UCSD-AML1 (cell line): ENCODE results near the gene ACSF3.

ENCODE experiments used
- DNase-seq: peaks from one replicate; lab custom pipeline; 2025; ENCODE audit not compliant: unreplicated experiment; lab: John Stamatoyannopoulos, UW

The ACSF3 gene

DNA sequence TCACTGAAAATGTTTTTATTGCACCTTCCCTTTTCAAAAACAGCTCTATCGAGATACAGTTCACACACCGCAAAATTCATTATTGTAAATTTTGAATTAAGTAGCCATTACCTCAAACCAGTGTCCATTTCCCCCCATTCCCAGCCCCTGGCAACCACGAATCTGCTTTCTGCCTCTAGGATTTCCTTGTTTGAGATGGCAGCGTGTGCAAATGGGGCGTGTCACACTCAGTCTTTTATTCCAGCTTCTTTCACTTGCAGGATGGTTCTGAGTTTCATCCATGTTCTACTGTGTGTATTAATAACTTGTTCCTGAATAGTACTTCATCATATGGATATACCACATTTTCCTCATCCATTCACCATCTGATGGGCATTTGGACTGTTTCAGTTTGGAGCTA is 14.8 kb downstream of the ACSF3 start:
- no peak for DNase-seq

DNA sequence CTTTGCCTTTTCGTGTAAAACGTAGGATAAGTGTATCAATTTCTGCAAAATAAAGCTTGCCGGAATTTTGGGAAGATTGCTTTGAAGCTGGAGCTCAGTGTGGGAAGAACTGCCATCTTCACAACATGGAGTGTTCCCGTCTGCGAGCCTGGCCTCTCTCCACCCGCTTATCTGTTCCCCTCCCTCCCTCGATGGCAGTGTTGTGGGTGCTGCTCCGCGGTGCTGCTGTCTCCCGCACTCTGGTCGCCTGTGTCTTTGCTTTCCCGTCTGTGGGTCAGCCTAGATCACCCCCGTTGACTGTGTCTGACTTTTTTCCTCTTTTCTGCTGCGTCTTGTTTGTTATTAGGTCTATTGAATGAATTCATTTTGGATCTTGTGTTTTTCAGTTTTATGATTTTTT is 17.0 kb downstream of the ACSF3 start:
- no peak for DNase-seq

DNA sequence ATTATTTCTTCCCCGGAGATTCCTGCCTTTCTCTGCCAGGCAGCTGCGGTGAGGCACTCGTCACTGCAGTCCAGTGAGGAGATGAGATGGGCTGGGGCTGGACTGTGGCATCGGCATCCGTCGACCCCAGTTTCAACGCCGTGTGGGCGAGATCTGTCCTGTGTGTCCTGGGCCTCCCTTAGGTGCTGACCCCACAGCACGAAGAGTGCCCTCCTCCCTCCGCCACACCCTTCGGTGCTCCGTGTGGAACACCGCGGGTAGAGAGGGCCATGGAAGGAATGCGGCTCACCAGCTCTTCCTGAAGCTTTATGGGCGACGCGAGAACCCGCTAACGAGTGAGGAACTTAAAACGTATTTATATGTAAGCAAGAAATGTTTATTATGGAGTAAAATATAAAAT is 17.6 kb downstream of the ACSF3 start:
- no peak for DNase-seq

DNA sequence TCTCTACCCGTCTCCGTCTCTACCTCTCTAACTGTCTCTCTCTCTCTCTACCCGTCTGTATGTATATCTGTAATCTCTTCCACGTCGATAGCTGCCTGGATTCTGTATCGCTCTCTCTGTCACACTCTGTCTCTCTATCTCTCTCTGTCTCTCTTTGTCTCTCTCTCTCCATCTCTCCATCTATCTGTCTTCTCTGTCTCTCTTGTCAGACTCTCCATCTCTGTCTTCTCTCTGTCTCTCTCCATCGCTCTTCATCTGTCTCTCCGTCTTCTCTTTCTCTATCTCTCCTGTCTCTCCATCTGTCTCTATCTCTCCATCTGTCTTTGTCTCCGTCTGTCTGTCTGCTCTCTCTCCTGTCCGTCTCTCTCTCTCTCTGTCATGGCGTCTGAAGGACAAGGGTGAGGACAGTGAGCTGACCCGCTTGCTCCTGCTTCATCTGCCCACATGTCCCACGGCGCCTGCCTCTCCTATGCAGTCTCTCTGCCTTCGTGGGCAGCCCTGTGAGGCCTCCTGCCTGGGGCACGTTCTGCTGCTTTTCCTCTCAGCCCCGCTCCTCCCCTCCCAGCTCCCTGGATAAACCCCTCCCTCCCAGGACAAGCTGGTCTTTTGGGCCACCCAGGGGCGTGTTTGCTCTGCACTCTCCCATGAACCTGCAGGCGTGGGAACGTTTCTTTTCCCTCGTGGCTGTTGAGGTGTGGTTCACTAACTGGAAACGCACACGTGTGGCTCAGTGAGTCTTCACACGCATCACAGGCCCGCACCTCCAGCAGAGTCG is 18.9 kb downstream of the ACSF3 start:
- DNase-seq: no peak

DNA sequence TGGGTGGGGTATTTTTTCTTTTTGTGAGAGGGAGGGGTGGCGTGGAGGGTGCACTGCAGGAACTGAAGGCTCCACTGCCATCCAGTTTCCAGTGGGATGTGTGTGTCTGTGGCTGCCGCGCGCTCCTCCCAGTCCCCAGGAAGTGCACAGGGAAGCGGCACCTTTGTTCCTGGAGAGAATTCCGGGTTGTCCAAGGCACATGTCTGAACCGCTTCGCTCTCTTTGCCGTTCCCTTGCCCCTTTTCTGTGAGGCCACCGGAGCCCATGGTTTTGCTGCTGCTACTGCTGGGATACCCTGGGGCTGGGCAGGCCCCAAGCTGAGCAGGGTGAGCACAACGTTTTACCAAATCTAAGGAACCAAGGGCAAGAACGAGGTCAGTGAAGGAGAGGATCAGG is 19.5 kb downstream of the ACSF3 start:
- no peak for DNase-seq

DNA sequence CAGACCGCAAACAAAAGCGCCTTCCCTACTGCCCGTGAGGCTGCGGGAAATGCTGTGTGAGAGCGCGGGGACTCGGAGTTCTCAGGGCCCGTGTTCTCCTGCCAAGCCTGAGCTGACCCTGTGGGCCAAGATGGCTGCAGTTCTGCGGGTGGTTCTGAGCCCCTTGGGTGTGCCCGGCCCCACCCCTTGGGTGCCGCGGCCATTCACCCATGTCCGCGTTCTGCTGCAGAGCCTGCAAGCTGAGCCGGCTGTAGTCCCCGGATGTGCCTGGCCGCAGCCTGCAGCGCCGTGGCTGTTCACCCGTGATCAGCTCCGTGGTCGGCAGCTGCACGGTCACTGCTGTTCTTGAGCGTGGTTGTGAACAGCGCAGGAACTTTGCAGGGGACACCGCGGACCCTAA is 20.0 kb downstream of the ACSF3 start:
- DNase-seq: no peak

DNA sequence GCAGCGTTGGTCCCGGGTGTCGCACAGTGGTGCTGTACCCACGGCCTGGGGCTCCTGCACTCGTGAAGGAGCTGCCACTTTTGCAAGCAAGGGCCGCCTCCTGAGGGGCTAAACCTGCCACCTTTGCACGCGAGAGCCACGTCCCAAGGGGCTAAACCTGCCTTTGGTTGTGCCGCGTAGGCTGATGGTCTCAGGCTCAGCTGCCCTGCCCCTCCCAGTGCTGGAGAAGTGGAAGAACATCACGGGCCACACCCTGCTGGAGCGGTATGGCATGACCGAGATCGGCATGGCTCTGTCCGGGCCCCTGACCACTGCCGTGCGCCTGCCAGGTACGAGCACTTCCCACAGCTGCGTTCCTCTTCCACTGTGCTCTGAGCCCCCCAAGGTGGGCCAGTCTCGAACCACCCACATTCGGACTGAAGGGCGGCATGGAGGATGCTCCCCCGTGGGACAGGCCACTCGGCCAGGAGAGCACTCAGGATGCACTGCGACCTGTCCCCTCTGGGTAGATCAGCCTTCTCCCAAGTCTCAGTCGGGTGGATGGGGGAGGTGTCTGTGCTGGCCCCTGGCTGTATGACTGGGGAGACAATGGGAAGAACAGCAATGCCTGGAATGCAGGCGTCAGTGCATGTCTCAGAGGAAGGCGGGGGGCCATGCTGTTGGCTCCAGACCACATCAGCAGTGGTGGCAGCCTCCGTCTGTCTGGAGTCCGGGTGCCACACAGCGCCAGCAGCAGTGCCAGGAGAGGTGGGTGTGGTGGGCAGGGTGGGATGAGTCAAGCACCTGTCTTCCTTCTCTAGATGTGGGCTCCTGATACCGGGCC is 20.7 kb downstream of the ACSF3 start:
- no peak for DNase-seq

DNA sequence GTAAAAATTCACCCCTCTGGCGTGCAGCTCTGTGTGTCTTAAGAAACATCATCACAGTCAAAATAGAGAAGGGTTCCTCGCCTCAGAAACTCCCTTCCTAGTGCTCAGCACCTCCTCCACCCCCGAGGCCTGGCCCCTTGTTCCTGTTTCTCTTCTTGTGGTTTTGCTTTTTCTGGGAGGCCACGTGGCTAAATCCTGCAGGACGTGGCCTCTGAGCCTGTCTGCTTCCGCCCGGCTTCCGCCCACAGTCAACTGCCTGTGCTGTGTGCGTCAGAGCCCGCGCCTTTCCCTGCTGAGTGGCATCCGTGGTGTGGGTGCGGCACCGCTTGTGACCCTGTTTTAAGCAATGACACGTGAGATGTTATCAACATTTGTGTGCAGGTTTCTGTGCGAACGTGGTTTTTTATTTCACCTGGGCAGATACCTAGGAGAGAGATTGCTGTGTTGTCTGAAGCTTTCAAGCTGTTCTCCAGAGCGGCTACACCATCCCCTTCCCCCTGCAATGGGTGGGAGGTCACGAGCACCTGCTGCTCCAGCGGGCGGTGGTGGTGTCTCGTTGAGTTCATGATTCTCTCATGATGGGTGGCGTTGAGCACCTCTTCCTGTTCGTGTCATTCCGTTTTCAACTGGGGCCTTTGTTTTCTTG is 21.7 kb downstream of the ACSF3 start:
- DNase-seq: peak; percentile 93

DNA sequence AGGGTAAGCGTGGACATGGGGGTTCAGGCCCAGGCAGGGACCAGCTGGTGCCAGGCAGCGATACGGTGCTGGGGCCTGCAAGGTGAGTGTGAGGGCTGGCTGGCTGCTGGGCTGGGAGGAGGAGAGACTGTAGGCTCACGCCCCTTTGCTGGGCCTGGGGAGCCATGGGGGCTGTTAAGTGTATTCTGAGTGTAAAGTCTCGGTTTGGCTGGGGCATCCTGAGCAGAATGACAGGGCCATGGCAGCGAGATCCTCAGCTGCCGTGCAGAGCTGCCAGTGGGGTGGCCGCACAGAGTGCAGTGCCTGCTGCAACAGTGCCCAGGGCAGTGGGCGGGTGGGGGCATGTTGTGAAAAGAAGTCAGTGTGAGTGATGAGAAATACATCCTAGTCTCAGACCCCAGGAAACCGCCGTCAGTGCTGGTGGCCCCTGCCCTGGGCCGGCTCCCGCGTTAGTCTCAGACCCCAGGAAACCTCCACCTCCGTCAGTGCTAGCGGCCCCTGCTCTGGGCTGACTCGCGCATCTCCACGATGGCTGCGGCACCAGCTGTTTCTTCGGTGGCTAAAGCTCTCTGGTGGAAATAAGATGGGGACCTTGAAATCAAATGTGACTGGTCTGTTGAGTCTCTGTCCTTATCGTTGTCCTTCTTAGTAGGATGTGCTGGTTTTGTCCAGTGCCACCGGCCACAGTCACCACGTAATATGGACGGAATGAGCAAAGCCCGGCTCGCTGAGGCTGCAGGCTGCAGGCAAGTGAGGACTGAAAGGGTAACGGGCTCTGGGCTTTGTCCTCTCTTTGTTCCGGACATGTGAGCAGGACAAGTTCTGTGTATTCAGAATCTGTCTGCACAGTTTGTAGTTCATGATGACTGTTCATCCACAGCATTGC is 22.9 kb downstream of the ACSF3 start:
- DNase-seq: no peak

DNA sequence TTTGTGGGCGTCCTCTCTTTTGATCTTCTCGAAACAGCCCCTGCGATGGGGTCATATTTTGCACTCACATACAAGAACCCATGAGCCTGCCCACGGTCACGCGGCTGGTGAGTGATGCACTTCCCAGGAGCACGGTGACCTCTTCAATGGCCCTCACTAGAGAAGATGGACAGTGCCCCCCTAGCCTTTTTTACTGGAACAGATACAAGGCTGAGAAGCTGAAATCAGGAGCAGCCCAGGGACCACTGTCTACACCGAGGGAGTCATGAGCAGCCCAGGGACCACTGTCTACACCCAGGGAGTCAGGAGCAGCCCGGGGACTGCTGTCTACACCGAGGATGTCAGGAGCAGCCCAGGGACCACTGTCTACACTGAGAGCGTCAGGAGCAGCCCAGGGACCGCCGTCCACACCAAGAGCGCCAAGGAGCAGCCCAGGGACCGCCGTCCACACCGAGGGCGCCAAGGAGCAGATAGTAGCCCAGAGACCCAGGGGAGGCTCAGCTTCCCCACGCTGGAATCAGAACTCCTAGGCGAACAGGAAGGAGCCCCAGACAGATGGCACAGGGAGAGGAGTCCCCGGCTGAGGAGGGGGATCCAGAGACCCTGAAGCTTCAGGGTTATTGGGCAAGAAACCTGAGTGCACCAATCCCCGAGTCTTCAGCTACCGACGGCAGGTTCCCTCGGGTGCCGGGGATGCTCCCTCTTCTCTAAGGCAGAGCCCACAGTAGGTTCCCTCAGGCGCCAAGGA is 23.7 kb downstream of the ACSF3 start:
- no peak for DNase-seq

DNA sequence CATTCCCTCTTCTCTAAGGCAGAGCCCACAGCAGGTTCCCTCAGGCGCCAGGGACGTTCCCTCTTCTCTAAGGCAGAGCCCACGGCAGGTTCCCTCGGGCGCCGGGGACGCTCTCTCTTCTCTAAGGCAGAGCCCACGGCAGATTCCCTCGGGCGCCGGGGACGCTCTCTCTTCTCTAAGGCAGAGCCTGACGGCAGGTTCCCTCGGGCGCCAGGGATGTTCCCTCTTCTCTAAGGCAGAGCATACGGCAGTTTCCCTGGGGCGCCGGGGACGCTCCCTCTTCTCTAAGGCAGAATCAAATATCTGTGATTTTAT is 24.3 kb downstream of the ACSF3 start:
- no peak for DNase-seq

DNA sequence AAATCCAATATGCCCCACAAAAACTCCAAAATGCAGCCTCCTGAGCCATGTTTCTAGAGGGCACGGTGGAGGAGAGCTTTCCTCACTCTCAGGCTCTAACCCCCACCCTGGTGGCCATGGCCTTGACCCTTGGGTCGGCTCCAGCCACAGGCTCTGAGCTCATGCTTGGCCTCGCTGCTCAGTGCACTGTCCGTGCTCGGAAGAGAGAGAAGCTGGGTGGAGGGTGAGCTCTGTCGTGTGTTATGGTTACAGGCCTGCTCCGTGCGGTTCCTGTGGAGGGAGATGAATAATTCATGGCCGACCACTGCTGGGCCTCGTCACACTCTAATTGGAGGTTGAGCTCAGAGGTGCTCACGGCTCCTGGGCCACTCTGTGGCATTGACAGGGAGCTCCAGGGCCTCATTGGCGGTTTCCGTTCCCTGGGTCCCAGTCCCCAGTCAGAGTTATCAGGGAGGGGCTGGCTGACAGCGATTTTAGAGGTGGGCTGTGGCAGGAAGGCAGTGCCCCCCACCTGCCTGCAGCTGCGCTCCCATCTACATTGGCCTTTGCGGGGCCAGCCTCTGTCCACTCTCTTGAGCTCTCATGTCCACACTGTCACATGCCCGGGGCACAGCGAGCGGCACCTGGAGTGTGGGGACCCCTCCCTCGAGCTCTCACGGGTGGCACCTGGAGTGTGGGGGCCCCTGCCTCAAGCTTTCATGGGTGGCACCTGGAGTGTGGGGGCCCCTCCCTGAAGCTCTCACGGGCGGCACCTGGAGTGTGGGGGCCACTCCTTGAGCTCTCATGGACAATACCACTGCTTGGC is 24.9 kb downstream of the ACSF3 start:
- DNase-seq: no peak

DNA sequence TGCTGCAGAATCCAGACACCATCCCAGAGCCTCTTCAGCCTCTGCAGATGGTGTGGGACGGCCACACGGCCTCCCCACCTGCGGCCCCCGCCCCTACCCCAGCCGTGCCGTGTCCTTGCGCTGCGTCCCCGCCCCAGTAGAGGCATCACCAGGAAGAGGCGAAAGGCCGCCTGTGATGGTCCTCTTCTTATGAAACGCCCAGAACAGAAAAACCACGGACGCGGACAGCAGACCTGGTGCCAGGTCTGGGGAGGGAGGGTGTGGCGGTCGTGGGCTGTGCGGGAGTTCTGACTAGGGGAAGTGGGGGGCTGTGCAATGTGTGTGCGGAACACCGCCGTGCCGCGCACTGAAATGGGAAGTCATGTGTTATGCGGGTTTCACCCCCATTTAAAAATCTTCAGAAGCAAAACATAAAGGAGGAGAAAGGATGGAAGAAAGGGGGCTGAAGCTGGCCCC is 25.5 kb downstream of the ACSF3 start:
- peak; percentile 23 for DNase-seq

DNA sequence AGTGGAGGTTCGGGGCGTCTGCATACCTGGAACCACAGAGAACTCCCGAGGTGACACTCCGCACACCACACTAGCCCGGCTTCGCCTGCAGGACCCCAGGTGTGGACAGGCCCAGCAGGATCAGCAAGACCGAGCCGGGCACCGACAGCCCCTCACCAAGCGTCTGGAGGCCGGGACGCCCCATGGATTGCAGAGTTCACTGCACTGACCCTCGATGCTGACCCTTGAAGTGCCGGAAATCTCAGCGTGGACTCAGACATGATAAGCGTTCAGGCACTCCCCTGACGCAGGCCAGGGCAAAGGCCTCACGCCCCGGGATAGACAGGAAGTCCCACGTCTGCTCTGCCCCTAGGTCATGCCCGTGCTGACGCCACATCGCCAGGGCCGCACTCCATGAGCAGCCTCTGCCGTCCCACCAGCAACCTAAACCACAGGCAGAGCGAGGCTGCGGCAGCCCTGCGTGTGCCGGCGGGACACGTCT is 26.0 kb downstream of the ACSF3 start:
- DNase-seq: no peak

DNA sequence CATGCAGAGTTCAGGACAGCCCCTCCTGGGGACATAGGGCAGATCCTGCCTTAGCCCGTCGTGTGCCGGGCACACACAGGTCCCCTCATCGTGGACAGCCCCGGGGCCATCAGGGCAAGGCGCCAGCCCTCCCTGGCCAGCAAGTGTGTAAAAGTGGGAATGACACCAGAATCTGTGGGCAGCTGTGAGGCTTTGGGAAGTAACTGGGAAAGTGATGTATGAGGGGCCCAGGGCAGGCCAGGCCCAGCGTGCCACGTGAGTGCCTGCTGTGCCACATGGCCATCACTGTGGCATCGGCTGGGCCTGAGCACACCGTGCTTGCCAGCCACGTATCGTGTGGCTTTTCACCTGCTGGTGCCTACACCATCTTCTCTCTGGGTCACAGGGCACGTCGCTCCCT is 26.6 kb downstream of the ACSF3 start:
- no peak for DNase-seq

DNA sequence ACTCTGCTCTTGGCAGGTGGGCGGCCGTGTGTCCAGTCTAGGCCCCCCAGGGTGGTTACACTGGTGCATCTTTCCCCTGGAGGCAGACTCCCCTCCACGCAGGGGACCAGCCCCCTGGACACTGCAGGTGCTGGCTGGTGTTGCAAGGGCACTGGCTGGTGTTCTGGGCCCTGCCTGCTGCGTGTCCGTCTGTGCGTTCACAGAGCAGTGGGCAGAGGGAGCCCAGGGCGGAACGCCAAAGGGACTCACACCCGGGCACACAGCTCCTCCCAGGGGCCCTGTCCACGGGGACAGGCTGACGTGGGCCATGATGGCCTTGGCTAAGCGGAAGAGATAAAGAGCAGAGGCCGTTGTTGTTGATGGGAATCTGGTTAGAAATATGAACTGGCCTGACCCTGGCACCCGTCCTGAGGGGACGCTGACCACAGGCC is 27.3 kb downstream of the ACSF3 start:
- no peak for DNase-seq

DNA sequence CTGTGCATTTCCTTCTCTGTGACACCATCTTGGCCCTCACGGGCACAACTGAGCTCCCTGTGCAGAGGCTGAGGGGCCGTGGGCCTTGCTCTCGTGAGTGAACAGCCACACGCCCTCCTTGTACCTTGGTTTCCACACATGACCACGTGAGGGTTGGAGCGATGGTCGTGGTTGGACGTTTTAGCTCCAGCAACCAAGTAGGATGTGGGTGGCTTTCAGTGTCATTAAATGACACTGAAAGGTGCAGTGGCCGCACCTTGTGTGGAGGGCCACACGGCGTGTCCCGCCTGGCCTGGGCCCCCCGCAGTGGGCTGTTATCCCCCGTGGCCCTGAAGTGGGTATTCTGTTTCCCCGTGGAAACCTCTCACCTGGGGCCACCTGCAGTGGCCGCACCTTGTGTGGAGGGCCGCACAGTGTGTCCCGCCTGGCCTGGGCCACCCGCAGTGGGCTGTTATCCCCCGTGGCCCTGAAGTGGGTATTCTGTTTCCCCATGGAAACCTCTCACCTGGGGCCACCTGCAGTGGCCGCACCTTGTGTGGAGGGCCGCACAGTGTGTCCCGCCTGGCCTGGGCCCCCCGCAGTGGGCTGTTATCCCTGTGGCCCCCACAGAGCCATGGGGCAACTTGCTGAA is 28.2 kb downstream of the ACSF3 start:
- no peak for DNase-seq

DNA sequence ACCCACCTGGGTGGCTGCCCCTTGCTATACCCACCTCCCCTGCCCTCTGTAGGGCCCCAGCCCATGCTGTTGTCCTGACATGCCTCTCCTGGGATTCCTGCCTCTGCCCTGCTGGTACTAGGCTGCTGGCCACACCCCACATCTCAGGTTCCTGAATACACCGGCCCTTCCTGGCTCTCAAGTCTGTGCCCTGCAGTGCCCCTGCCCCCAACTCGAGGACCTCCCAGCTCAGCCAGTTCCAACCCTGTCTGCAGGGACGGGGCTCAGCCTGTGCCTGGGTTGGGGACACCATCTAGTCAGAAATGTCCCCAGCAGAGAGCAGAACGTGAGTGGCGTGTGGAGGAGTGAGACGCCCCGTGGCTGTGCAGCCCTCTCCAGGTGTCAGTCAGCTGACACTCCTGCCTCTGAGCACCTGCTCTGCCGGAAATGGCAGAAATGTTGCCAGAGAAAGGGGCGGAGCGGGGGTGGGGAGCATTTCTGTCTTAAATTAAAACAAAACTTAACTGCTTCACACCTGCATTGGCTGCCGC is 28.7 kb downstream of the ACSF3 start:
- no peak for DNase-seq
